ENCODE measurements around the gene BRI3. TPM values are rescaled to one million over a fixed set of nuclear protein-coding genes. Genes with fewer than 3 reads are reported as not detected.

Gene BRI3
- total RNA-seq, 2 donors from 2014 or later, result 68.5 to 85.4 TPM

DNA sequence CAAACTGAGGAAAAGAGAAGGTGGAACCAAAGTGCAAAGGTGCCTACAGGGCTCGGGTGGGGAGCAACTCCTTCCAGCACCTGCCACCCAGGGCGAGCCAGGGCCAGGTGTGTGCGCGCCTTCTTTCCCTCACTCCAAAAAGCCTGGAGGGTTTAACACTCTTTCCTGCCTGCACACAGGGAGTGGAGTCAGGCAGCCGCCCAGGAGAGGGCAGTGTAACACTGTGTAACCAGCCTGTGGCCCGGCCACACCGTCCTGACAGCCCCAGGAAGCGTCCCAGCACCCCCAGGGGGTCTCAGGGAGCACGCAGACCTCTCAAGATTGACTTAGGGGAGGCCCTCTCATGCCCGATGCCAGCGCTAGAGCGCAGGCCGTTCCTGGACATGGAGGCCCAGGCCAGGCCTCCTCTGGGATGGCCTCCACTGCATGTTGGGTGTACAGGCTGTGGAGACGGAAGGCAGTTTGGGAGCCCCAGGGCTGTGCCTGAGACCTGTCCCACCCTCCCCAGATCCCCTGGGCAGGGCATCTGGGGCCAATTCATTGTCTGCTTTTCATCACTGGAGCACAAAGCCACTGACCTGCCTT lies 13.4 kb downstream of the BRI3 start:
- Histone ChIP-seq H3K9me3 (no peaks in the 10 kb centered on the region), H3K27ac (peak overlapping the region; percentile 69 to 78), H3K27me3 (replicated peaks; ENCODE audit: insufficient read depth) (no peaks in the 10 kb centered on the region), H3K4me3 (no peak overlapping the region), H3K4me1 (replicated peaks) (peaks cover 19% of the 10 kb centered on the region), H3K36me3 (peaks cover 11 to 13% of the 10 kb centered on the region in 2 donors)
- DNase-seq (ENCODE audit: low spot score), result peak; percentile 68
- intact Hi-C loops (cut with DNase I), result no loop called here
- TF ChIP-seq, protein P1, sequence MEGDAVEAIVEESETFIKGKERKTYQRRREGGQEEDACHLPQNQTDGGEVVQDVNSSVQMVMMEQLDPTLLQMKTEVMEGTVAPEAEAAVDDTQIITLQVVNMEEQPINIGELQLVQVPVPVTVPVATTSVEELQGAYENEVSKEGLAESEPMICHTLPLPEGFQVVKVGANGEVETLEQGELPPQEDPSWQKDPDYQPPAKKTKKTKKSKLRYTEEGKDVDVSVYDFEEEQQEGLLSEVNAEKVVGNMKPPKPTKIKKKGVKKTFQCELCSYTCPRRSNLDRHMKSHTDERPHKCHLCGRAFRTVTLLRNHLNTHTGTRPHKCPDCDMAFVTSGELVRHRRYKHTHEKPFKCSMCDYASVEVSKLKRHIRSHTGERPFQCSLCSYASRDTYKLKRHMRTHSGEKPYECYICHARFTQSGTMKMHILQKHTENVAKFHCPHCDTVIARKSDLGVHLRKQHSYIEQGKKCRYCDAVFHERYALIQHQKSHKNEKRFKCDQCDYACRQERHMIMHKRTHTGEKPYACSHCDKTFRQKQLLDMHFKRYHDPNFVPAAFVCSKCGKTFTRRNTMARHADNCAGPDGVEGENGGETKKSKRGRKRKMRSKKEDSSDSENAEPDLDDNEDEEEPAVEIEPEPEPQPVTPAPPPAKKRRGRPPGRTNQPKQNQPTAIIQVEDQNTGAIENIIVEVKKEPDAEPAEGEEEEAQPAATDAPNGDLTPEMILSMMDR (IDR thresholded peaks at IDR 0.05), result peak; percentile 30 to 81 (median 74)
- peak; percentile 35 for TF ChIP-seq POLR2AphosphoS5 (IDR thresholded peaks at IDR 0.05)
- no peak for TF ChIP-seq POLR2A (IDR thresholded peaks at IDR 0.05)
- WGBS, result 28% methylated on average over 14 of the region's 14 CpGs

DNA sequence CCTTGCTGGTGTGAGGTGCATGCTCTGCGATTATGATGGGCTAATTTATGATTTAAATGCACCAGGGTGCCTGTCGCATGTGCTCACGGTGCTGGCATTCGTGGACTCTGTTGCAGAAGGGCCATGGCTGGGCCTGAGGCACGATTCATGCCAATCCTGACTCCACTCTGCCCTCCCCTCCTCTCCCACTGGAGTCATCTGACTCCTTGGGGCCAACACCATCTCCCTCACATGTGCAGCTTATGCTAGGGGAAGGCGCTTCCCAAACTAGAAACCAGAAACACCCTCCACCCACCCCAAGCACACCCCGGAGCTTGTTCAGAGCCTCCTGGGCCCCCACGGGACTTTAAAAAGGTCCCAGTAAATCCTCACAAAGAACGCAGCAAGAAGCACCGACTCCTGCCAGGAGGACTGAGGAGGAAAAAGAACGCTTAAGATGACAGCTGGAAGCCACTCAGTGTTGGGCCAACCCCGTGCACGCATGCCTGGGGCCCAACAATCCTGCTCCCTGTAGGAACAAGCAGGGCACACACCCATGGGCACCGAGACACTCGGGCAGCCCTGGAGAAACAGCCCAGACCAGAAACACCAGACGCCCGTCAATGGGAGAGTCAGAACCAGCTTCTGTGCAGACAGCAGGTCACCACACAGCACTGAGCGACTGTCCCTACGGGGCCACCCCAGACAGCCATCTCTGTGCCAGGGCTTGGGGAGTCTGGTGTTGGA lies 14.1 kb downstream of the BRI3 start:
- Histone ChIP-seq H3K4me1 (replicated peaks) (peaks cover 19% of the 10 kb centered on the region), H3K27ac (peak overlapping the region; percentile 69 to 78), H3K36me3 (peaks cover 11 to 13% of the 10 kb centered on the region in 2 donors), H3K9me3 (no peaks in the 10 kb centered on the region), H3K27me3 (replicated peaks; ENCODE audit: insufficient read depth) (no peaks in the 10 kb centered on the region), H3K4me3 (no peak overlapping the region)
- 54% methylated on average over 19 of the region's 19 CpGs for WGBS
- TF ChIP-seq POLR2AphosphoS5 (IDR thresholded peaks at IDR 0.05) (peak; percentile 69), POLR2A (IDR thresholded peaks at IDR 0.05) (no peak)
- TF ChIP-seq, protein P1 (IDR thresholded peaks at IDR 0.05), result peak in 2 of 4 experiments; percentile 18 to 44
- intact Hi-C loops (cut with DNase I), result no loop called here
- peak; percentile 82 for DNase-seq (ENCODE audit: low spot score)

DNA sequence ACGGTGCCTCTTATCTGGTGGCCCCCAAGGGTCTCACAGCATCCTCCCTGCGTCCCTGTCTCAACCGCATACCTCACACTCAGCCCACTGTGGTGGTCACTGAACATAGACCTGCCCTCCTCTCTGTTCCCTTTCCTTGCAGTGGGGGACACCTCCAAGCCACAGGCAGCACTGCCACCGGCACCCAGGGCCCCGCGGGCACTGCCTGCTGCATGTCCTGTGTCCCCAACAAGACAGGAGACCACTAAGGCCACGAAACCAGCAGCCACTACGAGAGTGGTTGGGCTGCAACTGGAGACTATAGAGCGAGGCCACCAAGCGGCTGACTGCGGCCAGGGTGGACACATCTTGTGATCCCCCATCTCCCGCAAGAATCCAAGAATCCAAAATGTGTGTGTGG lies 15.3 kb downstream of the BRI3 start:
- DNase-seq (ENCODE audit: low spot score), result no peak
- Histone ChIP-seq H3K27me3 (replicated peaks; ENCODE audit: insufficient read depth) (no peaks in the 10 kb centered on the region), H3K36me3 (peaks cover 10 to 13% of the 10 kb centered on the region in 2 donors), H3K27ac (peak overlapping the region; percentile 30 to 78), H3K4me3 (no peak overlapping the region), H3K4me1 (replicated peaks) (peaks cover 19% of the 10 kb centered on the region), H3K9me3 (no peaks in the 10 kb centered on the region)
- 81% methylated on average over 12 of the region's 12 CpGs for WGBS
- intact Hi-C loops (cut with DNase I), result no loop called here
- TF ChIP-seq POLR2A (IDR thresholded peaks at IDR 0.05) (no peak), POLR2AphosphoS5 (IDR thresholded peaks at IDR 0.05) (no peak)
- TF ChIP-seq, protein P1 (IDR thresholded peaks at IDR 0.05), result no peak

DNA sequence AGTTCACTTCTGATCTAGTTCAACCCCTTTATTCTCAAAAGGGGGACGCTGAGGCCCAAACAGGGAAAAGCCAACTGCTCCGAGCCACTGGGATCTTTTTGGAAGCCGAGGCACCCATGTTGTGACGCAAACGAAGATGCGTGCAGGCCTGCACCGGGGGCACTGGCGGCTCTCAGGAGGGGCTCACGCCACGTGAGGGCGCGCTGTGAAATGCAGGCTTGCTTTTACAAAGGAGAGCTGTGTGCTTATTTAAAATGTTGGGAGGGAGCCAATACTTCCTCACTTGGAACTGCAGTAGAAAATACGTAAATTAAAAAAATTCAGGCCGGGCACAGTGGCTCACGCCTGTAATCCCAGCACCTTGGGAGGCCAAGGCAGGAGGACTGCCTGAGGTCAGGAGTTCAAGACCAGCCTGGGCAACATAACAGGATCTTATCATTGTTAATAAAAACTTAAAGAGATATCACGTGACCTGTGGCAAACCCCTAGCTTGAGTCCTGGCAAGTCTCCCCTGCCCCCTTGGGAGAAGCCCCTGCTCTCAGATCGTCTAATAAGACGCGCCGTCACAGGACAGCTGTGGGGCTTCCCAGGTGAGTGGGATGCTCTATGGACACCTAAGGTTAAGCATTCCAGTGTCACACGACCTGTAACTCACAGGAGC lies 16.3 kb downstream of the BRI3 start:
- Histone ChIP-seq H3K27me3 (replicated peaks; ENCODE audit: insufficient read depth) (no peaks in the 10 kb centered on the region), H3K36me3 (peaks cover under 1 to 10% of the 10 kb centered on the region in 2 donors), H3K4me3 (no peak overlapping the region), H3K9me3 (no peaks in the 10 kb centered on the region), H3K4me1 (replicated peaks) (peaks cover 19% of the 10 kb centered on the region), H3K27ac (peak overlapping the region; percentile 30 to 78)
- 52% methylated on average over 21 of the region's 21 CpGs for WGBS
- no peak for DNase-seq (ENCODE audit: low spot score)
- TF ChIP-seq POLR2A (IDR thresholded peaks at IDR 0.05) (no peak), POLR2AphosphoS5 (IDR thresholded peaks at IDR 0.05) (no peak)
- TF ChIP-seq, protein P1 (IDR thresholded peaks at IDR 0.05), result no peak
- intact Hi-C loops (cut with DNase I), result no loop called here

All from prostate gland (tissue), 2 donors.